Uterine smooth muscle cell (primary cell): Measurements from ENCODE around the gene RNPC3. TPM values are rescaled to one million over a fixed set of nuclear protein-coding genes. Genes with fewer than 3 reads are reported as not detected.

Source experiments
- total RNA-seq: library from RNA; depleted of rRNA; stranded (reverse); fragments of >200 nt; gene quantifications from 2 replicates; pipeline ENCODE4 v1.2.3, GENCODE V29; 2014

The RNPC3 gene, protein sequence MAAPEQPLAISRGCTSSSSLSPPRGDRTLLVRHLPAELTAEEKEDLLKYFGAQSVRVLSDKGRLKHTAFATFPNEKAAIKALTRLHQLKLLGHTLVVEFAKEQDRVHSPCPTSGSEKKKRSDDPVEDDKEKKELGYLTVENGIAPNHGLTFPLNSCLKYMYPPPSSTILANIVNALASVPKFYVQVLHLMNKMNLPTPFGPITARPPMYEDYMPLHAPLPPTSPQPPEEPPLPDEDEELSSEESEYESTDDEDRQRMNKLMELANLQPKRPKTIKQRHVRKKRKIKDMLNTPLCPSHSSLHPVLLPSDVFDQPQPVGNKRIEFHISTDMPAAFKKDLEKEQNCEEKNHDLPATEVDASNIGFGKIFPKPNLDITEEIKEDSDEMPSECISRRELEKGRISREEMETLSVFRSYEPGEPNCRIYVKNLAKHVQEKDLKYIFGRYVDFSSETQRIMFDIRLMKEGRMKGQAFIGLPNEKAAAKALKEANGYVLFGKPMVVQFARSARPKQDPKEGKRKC
- total RNA-seq, result 4.7 and 5.2 TPM in 2 replicates

DNA sequence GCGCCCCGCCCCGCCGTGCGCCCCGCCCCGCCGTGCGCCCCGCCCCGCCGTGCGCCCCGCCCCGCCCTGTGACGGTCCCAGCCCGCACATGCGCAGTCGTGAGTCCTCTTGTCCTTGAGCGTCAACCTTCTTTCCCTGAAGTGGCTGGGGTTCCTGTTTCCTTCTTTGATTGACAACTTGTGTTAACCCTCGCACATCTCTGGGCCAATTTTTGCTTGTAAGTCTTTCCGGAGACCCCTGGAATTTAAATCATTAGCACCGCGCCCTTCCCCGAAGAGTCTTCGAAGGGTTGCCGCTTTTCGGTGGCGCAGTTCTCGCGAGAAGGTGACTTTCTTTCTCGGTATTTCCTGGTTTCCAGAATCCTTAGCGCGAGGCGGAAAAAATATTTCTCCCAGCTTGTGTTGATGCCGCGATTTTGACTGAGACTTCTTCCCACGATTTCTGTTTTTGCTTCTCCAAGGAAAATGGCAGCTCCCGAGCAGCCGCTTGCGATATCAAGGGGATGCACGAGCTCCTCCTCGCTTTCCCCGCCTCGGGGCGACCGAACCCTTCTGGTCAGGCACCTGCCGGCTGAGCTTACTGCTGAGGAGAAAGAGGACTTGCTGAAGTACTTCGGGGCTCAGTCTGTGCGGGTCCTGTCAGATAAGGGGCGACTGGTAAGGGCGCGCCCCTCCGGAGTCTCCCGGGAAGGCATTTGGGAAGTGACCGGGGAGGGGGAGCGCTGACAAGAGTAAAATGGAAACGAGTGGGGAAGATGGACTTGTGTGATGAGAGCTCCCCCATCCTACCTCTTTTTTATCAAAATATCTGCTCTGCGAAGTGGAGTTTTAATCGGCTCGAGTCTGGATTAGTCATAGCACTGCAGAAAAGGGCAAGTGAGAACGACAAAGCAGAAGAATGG lies at the start of gene RNPC3:
Gene RNPC3, plus strand, starts transcription at position 93 of the 901 bp plus-strand sequence. Its CDS starts 372 bp downstream, at position 465.

DNA sequence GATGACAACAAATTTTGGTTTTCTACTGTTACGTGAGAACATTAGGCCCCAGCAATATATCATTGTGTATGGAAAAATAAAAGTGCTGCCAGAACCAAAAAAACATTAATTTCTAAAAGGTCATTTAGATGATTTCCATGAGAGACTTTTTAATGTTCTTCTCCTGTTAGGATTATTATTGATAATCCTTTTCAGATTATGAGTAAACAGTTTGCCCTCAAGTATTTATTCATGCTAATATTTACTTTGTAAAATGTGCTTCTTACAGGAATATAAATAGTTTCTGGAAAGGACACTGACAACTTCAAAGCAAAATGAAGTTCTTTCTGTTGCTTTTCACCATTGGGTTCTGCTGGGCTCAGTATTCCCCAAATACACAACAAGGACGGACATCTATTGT lies 45.8 kb downstream of the RNPC3 start, which contains the start of gene AMY2B:
Gene AMY2B, plus strand, starts transcription at position 301 of the 400 bp plus-strand sequence. Its CDS starts 14 bp downstream, at position 315.

Other genes starting within 250 kb of the RNPC3 start
- 2.9 and 7.1 TPM in 2 replicates for gene AMY2B, start 45.9 kb downstream of the RNPC3 start, total RNA-seq
- gene AMY2A, start 91.7 kb downstream of the RNPC3 start, total RNA-seq, result not detected in 2 replicates
- gene AMY1A, start 130.1 kb downstream of the RNPC3 start, total RNA-seq, result not detected in 2 replicates
- not detected in 2 replicates for gene AMY1B, start 170.5 kb downstream of the RNPC3 start, total RNA-seq
- gene AMY1C, start 224.2 kb downstream of the RNPC3 start, total RNA-seq, result not detected in 2 replicates